ENCODE measurements around the gene PRKACG. TPM values are rescaled to one million over a fixed set of nuclear protein-coding genes. Genes with fewer than 3 reads are reported as not detected.
"Not testable (repeated sequence)": the region's sequence is repeated elsewhere in the genome, so short reads cannot be mapped to it uniquely, and the experiment has no call there.

Gene PRKACG
- total RNA-seq, 1 experiment from 2014 or later: not detected

DNA sequence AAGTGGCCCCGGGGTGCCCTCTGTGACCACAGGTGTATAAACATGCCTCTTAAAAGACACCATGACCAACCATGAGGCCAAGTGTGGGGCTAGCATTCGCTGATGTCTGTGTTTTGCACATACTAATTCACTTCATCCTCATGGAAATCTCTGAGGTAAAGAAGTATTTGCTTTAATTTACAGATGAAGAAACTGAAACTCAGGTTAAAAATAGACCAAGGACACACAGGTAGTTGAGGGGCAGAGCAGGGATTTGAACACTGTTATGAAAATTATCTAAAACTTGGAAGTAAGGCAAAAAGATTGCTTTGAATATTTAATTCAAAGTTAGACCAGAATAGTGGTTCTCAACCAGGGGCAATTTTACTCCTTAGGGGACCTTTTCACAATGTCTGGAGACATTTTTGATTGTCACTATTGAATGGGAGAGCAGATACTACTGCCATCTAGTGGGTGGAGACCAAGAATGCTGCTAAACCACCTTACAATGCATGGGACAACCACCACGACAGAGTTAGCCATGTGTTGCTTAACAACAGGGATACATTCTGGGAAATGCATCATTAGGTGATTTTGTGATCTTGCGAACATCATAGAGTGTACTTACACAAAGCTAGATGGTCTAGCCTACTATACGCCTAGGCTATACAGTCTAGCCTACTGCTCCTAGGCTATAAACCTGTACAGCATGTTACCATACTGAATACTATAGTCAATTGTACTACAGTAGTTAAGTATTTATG, 13.6 kb upstream of the PRKACG start:
- DNase-seq (ENCODE audit: extremely low read depth, low read depth): peak; percentile 67

DNA sequence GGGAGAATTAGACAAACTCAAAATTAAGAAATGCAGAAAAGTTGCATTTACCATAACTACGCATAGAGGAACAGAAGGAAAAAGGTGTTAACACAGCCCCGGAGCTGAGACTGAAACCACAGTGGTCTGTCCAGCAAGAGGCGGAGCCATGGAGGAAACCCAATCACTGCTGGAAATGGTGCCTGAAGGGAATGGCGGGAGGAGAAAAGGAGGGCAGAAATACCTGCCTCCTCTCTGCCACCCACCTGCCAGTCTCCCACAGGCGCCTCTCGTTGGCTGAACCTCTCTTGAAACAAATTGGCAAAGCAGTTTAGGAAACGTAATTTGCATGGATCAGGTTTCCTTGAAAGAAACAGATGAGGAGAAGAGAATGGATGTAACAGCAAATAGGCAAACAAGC, 9.7 kb upstream of the PRKACG start:
- DNase-seq (ENCODE audit: extremely low read depth, low read depth): no peak

GRCh38 chr9:69020301-69021145, 6.6 kb upstream of the PRKACG start:
- DNase-seq (ENCODE audit: extremely low read depth, low read depth): no peak

- DNase-seq (ENCODE audit: extremely low read depth, low read depth): no peak
These were observed 5.9 kb upstream of the PRKACG start for GRCh38 chr9:69019808-69020207.

DNA sequence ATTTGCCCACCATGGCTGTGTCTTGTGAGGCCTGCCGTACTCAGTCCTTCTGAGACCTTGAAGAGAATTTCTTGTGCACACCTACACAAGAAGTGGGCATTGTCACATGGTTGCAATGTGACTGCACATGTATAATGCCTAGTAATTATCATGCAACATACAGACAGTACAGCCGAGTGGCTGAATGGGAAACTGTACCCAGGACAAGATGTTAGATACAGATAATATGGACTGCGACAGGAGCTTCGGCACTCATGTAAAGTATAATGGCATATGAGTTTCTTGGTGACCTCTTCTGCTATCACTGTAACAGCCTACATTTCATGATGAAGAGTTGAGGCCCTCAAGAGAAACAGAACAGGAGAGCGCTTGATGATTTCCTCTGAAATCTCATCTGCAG, 4.8 kb upstream of the PRKACG start:
- DNase-seq (ENCODE audit: extremely low read depth, low read depth): no peak

DNA sequence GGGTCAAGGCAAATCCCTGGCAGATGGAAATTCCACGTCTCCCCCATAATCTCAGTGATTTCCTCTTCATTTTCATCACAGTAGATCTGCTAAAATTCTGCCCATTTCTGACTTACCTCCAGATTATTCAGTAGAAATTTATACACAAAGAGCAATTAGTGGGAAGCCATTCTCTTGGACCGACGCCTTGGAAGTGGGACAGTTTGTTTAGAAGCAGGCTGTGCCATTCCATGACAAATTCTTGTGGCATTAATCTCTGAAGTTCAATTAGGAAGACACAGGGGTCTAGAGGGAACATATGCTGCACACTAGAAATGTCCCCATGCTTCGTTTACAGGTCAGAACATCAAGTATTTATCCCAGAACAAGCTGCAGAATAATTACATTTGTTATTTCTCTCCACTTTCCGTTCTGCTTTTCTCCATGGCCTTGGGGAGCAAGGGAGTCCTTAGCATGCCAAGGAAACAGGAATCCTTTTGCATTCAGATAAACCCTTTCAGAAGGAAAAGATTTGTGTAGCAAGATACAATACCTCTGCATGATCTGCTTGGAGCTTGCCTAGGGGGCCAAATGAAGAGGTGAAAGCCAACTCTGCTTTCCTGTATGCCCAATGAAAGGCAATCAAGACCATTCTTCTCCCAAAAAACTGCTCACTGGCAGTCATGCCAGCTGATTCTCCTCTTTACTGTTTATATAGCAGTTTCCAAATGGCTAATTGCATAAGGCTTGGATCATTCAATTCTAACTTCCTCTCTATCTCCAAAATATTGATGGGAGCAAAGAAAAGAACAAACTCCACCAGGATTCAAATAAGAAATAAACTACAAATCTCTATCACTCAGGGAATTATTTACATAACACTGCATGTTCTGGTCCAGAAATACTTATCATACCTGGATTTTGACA, 2.5 kb upstream of the PRKACG start:
- DNase-seq (ENCODE audit: extremely low read depth, low read depth): no peak

GRCh38 chr9:69013382-69013727, 558 bp downstream of the PRKACG start:
- no peak for DNase-seq (ENCODE audit: extremely low read depth, low read depth)

GRCh38 chr9:69012696-69013381, 1.1 kb downstream of the PRKACG start:
- no peak for DNase-seq (ENCODE audit: extremely low read depth, low read depth)

DNA sequence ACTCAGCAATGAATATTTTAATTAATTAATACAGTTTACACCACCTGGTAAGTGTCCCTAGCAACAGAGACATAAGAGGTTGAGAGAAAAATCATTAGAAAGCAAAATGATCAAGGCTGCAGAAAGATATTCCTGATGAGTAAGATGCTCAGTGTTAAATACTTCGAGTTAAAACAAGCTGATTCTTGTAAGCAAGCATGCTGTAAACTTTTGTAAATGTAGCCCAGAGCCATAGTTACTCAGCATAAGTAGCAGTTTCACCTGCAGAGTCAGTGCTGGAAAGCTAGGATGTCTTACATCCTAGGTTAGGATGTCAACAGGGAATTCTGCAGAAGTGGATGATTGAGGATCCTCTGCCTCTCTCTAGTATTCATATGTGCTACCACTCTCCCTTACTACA, 4.2 kb downstream of the PRKACG start:
- no peak for DNase-seq (ENCODE audit: extremely low read depth, low read depth)

- no peak for DNase-seq (ENCODE audit: extremely low read depth, low read depth)
These were observed 9.1 kb downstream of the PRKACG start for GRCh38 chr9:69004836-69005235.

- no peak for DNase-seq (ENCODE audit: extremely low read depth, low read depth)
These were observed 10.9 kb downstream of the PRKACG start for GRCh38 chr9:69003051-69003450.

- DNase-seq (ENCODE audit: extremely low read depth, low read depth): no peak
These were observed 12.0 kb downstream of the PRKACG start for GRCh38 chr9:69001921-69002320.

GRCh38 chr9:68999393-69000105, 14.4 kb downstream of the PRKACG start:
- peak; percentile 80 for DNase-seq (ENCODE audit: extremely low read depth, low read depth)

DNA sequence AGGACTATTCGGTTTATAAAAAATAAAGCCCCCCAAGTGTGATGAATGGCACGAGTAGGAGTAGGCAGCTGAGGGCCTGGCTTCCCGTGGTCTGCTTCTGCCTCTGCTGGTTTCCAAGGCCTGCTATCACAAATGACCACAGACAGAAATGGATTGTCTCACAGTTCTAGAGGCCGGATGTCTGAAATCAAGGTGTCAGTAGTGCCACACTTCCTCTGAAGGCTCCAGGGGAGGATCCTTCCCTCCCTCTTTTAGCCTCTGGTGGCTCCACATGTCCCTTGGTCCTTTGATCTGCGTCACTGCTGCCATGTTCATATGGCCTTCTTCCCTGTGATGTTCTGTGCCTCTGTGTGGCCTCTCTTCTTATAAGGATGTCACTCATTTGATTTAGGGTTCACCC, 15.1 kb downstream of the PRKACG start:
- no peak for DNase-seq (ENCODE audit: extremely low read depth, low read depth)

DNA sequence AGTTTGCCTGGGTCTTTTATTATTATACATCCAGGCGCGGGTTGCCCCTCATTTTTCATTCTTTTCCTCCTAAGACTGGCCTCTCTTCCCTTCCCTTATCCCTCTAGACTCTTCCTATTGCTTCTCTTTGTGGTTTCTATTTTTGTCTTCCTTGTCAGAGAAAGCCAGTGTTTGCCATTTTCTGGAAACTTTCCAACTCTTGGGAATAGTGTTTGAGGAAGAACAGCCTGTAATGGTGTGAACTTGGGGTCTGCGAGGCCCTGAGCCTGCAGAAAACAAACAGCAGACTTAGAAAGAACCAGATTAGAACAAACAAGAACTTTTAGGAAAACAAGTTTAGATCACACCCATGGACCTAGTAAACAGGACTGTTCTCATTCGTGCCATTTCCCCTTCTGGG, 15.5 kb downstream of the PRKACG start:
- no peak for DNase-seq (ENCODE audit: extremely low read depth, low read depth)

DNA sequence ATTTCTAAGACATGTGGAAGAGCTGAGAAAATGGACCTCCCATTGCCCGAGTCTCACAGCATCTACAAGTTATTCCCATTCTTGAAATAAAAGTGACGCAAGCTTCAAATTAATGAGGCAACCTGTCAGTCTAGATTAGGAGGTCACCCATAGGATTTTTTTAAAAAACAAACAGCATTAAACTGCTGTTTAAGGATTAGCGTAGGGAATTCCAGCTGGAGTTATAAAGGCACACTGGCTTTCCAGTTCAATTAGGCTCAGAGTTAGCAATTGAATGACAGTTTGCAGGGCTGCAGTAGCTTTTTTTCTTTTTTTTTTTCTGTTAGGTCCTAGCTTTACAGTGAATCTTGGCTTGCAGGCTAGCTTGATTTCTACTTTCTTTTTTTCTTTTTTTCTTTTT, 16.2 kb downstream of the PRKACG start:
- no peak for DNase-seq (ENCODE audit: extremely low read depth, low read depth)

GRCh38 chr9:68996462-68996861, 17.5 kb downstream of the PRKACG start:
- no peak for DNase-seq (ENCODE audit: extremely low read depth, low read depth)

GRCh38 chr9:68995776-68996175, 18.1 kb downstream of the PRKACG start:
- DNase-seq (ENCODE audit: extremely low read depth, low read depth): no peak

DNA sequence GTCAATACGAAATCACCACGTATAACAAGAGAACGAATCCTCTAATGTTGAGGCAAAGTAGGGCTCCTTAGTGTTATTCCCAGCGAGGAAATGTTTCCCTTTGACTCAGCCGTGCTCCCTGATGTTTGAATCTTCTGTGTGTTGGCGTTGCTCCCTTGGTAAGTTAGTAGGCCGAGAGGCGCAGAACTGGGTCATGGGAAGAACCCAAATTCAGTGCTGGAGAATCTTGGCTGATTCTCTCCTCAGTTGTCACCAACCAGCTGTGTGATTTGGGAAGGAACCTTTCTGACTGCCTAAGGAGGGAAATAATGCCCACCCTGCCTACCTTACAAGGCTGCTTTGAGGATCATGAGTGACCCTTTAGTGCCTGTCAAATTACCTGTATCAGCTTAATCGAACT, 22.5 kb downstream of the PRKACG start:
- DNase-seq (ENCODE audit: extremely low read depth, low read depth): no peak

- not testable (repeated sequence) for DNase-seq (ENCODE audit: extremely low read depth, low read depth)
These were observed 27.0 kb downstream of the PRKACG start for GRCh38 chr9:68986949-68987348.

All from NCI-H460 (cell line).